DND-41 (cell line): ENCODE results near the gene TYK2.
A peak's percentile ranks its signal among the peaks of the same experiment; 100 is the strongest.

Experiments
- ATAC-seq: fragments of 200-7000 bp; cut with Tn5 transposase; 3 replicates; pipeline ENCODE4 v1.9.1; 2021; ENCODE audit warnings: low read depth; ENCODE audit not compliant: insufficient read depth
- DNase-seq: peaks from one replicate; pipeline ENCODE4 v3.0.0-alpha.2; 2020
- H2AFZ ChIP-seq: 2 replicates; pipeline ENCODE4 v1.6.0; 2012; ENCODE audit warnings: low read depth, low read length
- H3K27ac ChIP-seq: 2 replicates; pipeline ENCODE4 v1.5.1; 2012; ENCODE audit warnings: low read length, inconsistent platforms
- H3K27me3 ChIP-seq: fragments of 200-600 bp; sonication (generic); 2 replicates; pipeline ENCODE4 v1.6.0; 2012; ENCODE audit warnings: low read length, mild to moderate bottlenecking, inconsistent platforms; ENCODE audit not compliant: insufficient read depth, poor library complexity
- H3K36me3 ChIP-seq: 2 replicates; pipeline ENCODE4 v1.5.1; 2012; ENCODE audit warnings: low read length, inconsistent platforms; ENCODE audit not compliant: insufficient read depth
- H3K4me1 ChIP-seq: 2 replicates; pipeline ENCODE4 v1.5.1; 2012; ENCODE audit warnings: mild to moderate bottlenecking, low read length; ENCODE audit not compliant: insufficient read depth
- H3K4me2 ChIP-seq: 2 replicates; pipeline ENCODE4 v1.6.0; 2012; ENCODE audit warnings: mild to moderate bottlenecking, moderate library complexity, low read length, inconsistent platforms; ENCODE audit not compliant: insufficient read depth
- H3K4me3 ChIP-seq, 2 experiments: fragments of 200-600 bp in 1 of 2; shearing (Covaris generic) in 1 of 2; 2 replicates each; pipeline ENCODE4 v1.5.1; 2012 to 2016; ENCODE audit warnings: inconsistent platforms in 2 of 2, low read length in 2 of 2, mild to moderate bottlenecking in 2 of 2, low read depth in 1 of 2, moderate library complexity in 1 of 2
- H3K79me2 ChIP-seq: 2 replicates; pipeline ENCODE4 v1.6.0; 2012; ENCODE audit warnings: low read length, inconsistent platforms; ENCODE audit not compliant: insufficient read depth
- H3K9ac ChIP-seq: 2 replicates; pipeline ENCODE4 v1.6.0; 2012; ENCODE audit warnings: low read depth, mild to moderate bottlenecking, inconsistent platforms, low read length, moderate library complexity
- H3K9me3 ChIP-seq: 2 replicates; pipeline ENCODE4 v1.5.1; 2012; ENCODE audit warnings: low read length, moderate library complexity, mild to moderate bottlenecking, inconsistent platforms; ENCODE audit not compliant: insufficient read depth, severe bottlenecking
- H4K20me1 ChIP-seq: 2 replicates; pipeline ENCODE4 v1.6.0; 2012; ENCODE audit warnings: low read length; ENCODE audit not compliant: insufficient read depth
- EZH2 ChIP-seq: IDR thresholded peaks from 3 replicates; pipeline ENCODE4 v1.6.1; 2012; ENCODE audit warnings: borderline replicate concordance, low read depth, mild to moderate bottlenecking, moderate library complexity, low read length, inconsistent platforms; ENCODE audit not compliant: severe bottlenecking
- TF ChIP-seq, protein P1 (sequence below): IDR thresholded peaks from 2 replicates; pipeline ENCODE4 v1.5.1; 2012; ENCODE audit warnings: borderline replicate concordance, low read length, moderate library complexity, mild to moderate bottlenecking; ENCODE audit not compliant: poor library complexity, severe bottlenecking; ENCODE audit errors: extremely low read depth

Gene TYK2

DNA sequence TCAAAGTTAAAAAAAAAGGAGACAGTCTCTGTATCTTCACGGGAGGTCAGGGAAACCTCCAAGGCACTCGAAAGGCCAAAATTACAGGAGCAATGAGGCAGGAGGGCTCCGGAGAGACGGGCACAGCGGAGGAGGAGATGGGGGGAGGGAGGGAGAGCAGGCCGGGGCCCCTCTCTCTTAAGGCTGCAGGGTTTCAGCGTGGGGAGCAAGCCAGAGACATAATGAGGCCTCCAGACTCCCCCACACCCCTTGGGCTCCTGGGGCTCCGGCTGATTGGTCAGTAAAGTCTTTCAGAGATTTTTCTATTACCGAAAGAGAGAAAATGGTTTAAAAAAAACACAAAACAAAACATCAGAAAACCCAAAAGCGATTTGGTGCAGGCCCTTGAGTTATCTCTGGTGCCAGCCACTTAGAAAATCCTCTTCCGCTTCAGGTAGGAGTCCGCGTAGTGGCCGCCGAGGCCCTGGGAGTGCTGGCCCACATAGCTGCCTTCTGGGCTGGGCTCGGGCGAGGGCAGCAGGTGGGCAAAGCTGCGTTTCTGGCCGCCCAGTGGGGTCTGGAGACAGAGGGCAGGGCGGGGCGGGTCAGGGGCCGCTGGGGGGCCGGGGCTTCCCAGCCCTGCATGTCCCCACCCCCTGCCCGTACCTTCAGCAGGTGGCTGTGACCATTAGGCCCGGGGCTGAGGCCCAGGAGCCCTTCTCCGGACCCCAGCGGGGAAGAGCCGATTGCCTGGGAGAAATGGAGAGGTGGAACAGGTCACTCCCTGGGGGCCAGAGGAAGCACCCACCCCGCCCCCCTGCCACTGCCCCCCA is 63.1 kb downstream of the TYK2 start:
- no peak overlapping the region for H3K4me2 ChIP-seq
- ATAC-seq, result no peak
- peaks cover 23% of the 10 kb centered on the region for H3K4me1 ChIP-seq
- H2AFZ ChIP-seq, result no peak overlapping the region
- no peak for TF ChIP-seq EZH2
- TF ChIP-seq, protein P1, sequence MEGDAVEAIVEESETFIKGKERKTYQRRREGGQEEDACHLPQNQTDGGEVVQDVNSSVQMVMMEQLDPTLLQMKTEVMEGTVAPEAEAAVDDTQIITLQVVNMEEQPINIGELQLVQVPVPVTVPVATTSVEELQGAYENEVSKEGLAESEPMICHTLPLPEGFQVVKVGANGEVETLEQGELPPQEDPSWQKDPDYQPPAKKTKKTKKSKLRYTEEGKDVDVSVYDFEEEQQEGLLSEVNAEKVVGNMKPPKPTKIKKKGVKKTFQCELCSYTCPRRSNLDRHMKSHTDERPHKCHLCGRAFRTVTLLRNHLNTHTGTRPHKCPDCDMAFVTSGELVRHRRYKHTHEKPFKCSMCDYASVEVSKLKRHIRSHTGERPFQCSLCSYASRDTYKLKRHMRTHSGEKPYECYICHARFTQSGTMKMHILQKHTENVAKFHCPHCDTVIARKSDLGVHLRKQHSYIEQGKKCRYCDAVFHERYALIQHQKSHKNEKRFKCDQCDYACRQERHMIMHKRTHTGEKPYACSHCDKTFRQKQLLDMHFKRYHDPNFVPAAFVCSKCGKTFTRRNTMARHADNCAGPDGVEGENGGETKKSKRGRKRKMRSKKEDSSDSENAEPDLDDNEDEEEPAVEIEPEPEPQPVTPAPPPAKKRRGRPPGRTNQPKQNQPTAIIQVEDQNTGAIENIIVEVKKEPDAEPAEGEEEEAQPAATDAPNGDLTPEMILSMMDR, result no peak
- H3K4me3 ChIP-seq, result no peak overlapping the region
- no peak overlapping the region for H3K27ac ChIP-seq
- no peak for DNase-seq
- no peaks in the 10 kb centered on the region for H3K9me3 ChIP-seq
- H3K79me2 ChIP-seq, result peaks cover 16% of the 10 kb centered on the region
- H3K9ac ChIP-seq, result no peak overlapping the region
- no peaks in the 10 kb centered on the region for H3K27me3 ChIP-seq
- H4K20me1 ChIP-seq, result peaks cover 10% of the 10 kb centered on the region
- peaks cover 57% of the 10 kb centered on the region for H3K36me3 ChIP-seq

DNA sequence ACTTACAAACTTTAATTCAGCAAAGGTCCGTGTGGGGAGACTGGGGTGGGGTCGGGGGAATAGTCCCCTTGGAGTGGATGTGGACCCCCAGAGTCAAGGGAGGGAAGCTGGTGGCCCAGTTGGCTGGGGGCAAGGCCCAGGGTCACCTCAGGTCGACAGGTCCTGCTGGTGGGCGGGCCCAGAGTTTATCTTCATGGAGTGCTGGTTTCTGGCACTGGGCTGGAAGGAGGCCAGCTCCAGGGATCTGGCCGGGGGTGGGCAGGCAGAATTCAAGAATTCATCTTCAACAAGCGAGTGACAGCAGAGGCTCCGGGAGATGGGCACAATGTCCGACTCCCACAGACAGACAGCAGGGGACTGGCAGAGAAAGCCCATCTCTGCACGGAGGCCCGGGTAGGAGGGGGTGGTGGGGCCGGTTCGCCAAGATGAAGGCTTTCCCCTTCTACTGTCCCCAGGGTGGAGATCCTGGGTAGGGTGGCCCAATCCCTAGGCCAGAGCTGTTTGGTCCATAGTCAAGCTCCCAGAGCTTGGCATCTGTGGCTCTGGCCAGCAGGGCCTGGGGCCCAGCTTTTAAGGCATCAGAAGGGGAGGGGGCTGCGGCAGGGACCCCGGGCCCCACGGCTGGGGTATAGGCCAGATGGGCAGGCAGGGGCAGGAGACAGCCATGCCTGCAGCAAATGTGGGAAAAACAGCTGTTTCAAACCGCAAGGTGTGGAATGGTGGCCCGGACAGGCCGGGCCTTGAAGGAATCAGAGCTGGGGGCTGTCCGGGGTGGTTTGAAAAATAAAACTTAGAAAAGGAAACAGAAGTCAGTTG is 63.9 kb downstream of the TYK2 start:
- peak; percentile 21 for ATAC-seq
- peak overlapping the region; percentile 95 for H3K4me2 ChIP-seq

DNA sequence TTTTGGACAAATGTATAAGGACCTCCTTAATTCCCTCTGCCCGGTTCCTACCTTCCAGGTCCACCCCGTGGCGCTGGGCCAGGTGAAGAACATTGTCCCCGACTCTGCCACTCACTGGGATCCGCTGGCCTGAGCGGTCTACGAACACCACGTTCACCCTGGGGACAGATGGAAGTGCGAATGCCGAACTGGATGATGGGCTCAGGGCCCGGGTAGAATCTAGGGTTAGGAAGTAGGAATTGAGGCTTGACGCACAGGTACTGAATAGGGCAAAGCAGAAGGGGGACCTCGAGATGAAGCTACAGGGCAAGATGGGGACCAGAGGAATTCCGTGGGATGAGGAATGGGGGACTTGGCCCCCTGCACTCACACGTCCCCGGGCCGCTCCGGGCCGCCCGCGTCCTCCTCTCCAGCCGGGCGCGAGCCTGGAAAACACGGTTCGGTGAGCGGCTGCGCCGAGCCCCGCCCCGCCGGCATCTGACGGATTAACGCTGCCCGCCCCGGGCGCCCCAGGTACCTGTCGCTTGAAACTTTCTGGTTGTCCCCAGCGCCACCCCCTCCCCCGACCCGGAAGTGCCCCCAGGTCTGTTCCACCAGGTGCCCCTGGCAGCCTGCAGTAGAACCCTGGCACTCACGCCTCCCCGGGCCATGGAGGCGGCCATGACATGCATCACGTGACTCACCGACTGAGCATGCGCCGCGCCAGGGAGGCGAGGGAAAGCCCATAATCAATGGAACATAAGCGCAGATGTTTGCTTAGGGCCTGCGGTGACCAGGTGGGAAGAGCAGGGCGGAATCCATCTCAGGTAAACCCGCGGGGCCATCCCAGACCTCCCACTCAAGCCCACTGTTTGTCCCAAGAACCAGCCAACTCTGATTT is 64.8 kb downstream of the TYK2 start, which contains the start of gene FDX2:
FDX2 (minus strand) TSS at position 681 of the 880 bp plus-strand sequence; CDS start at position 662, 19 bp downstream.
- H3K4me1 ChIP-seq, result peaks cover 23% of the 10 kb centered on the region
- TF ChIP-seq, protein P1, result no peak
- TF ChIP-seq EZH2, result no peak
- DNase-seq, result peak; percentile 89
- H3K36me3 ChIP-seq, result peaks cover 45% of the 10 kb centered on the region
- no peaks in the 10 kb centered on the region for H3K9me3 ChIP-seq
- H3K9ac ChIP-seq, result peak within 1 kb of the TSS; percentile 76
- ATAC-seq, result peak; percentile 91
- peaks cover 6% of the 10 kb centered on the region; the same call in 1 of the 2 replicates for H4K20me1 ChIP-seq
- peak within 1 kb of the TSS; percentile 66 for H3K27ac ChIP-seq
- peaks cover 16% of the 10 kb centered on the region for H3K79me2 ChIP-seq
- H3K4me3 ChIP-seq, result peak within 1 kb of the TSS; percentile 73 to 98; a peak in 3 of 4 replicates
- H2AFZ ChIP-seq, result peak within 1 kb of the TSS; percentile 91
- no peaks in the 10 kb centered on the region for H3K27me3 ChIP-seq
- H3K4me2 ChIP-seq, result peak within 1 kb of the TSS; percentile 95

More for the DNA sequence above, 63.9 kb downstream of the TYK2 start:
- Histone ChIP-seq H2AFZ (peak overlapping the region; percentile 91; the same call in 1 of the 2 replicates), H3K4me3 (peak overlapping the region in 1 of 2 experiments; percentile 98; a peak in 3 of 4 replicates), H3K9ac (peak overlapping the region; percentile 76), H3K27me3 (no peaks in the 10 kb centered on the region), H3K4me1 (peaks cover 23% of the 10 kb centered on the region), H3K27ac (no peak overlapping the region), H4K20me1 (peaks cover 8% of the 10 kb centered on the region), H3K9me3 (no peaks in the 10 kb centered on the region), H3K36me3 (peaks cover 49% of the 10 kb centered on the region), H3K79me2 (peaks cover 16% of the 10 kb centered on the region)
- TF ChIP-seq, protein P1, result no peak
- no peak for DNase-seq
